Mesenchymal stem cell (in vitro differentiated cells and primary cell): ENCODE measurements around the gene GAS2L3.

ENCODE experiments used
- DNase-seq: peaks from one replicate; pipeline ENCODE4 v3.0.0-alpha.2; 2013
- H2AFZ ChIP-seq: one replicate; pipeline ENCODE4 v1.6.1; 2013; ENCODE audit warnings: low read depth, mild to moderate bottlenecking, control low read depth, inconsistent platforms, low read length, moderate library complexity
- H2AK5ac ChIP-seq: 2 replicates; pipeline ENCODE4 v1.6.1; 2013; ENCODE audit warnings: low read length, moderate library complexity, mild to moderate bottlenecking, inconsistent platforms; ENCODE audit not compliant: severe bottlenecking
- H2BK120ac ChIP-seq: one replicate; pipeline ENCODE4 v1.6.1; 2013; ENCODE audit warnings: low read depth, mild to moderate bottlenecking, inconsistent platforms, low read length, moderate library complexity
- H2BK12ac ChIP-seq, 2 experiments: one replicate each; pipeline ENCODE4 v1.6.1; 2013; ENCODE audit warnings: inconsistent platforms in 2 of 2, low read length in 2 of 2, mild to moderate bottlenecking in 2 of 2, moderate library complexity in 2 of 2, control low read depth in 1 of 2
- H2BK15ac ChIP-seq: one replicate; pipeline ENCODE4 v1.6.1; 2013; ENCODE audit warnings: mild to moderate bottlenecking, low read depth, inconsistent platforms; ENCODE audit not compliant: poor library complexity, severe bottlenecking
- H2BK5ac ChIP-seq: 2 replicates; pipeline ENCODE4 v1.6.1; 2013; ENCODE audit warnings: low read depth, mild to moderate bottlenecking, low read length, control low read depth, inconsistent platforms; ENCODE audit not compliant: poor library complexity, severe bottlenecking
- H3K14ac ChIP-seq, 2 experiments: one replicate each; pipeline ENCODE4 v1.6.1; 2013; ENCODE audit warnings: inconsistent platforms in 2 of 2, low read length in 2 of 2, control low read depth in 1 of 2, mild to moderate bottlenecking in 1 of 2, moderate library complexity in 1 of 2
- H3K18ac ChIP-seq, 2 experiments: one replicate each; pipeline ENCODE4 v1.6.1; 2013; ENCODE audit warnings: inconsistent platforms in 2 of 2, low read length in 2 of 2, control low read depth in 1 of 2, low read depth in 1 of 2, mild to moderate bottlenecking in 1 of 2
- H3K23ac ChIP-seq, 2 experiments: one replicate each; pipeline ENCODE4 v1.6.1; 2013; ENCODE audit warnings: inconsistent platforms in 2 of 2, low read length in 2 of 2, mild to moderate bottlenecking in 2 of 2, moderate library complexity in 2 of 2, control low read depth in 1 of 2
- H3K27ac ChIP-seq: 2 replicates; pipeline ENCODE4 v1.5.1; 2013; ENCODE audit warnings: mild to moderate bottlenecking, moderate library complexity, low read length, control low read depth, inconsistent platforms; ENCODE audit not compliant: poor library complexity, severe bottlenecking
- H3K27me3 ChIP-seq, 2 experiments: 2 replicates each; pipeline versions ENCODE4 v1.6.1 to v1.7.0; 2013; ENCODE audit warnings: low read length in 2 of 2, mild to moderate bottlenecking in 2 of 2, moderate library complexity in 2 of 2, control low read depth in 1 of 2, inconsistent platforms in 1 of 2; ENCODE audit not compliant: control insufficient read depth in 1 of 2, insufficient read depth in 1 of 2
- H3K36me3 ChIP-seq, 2 experiments: 2 replicates each; pipeline versions ENCODE4 v1.6.1 to v1.7.0; 2013; ENCODE audit warnings: low read length in 2 of 2, control low read depth in 1 of 2, inconsistent platforms in 1 of 2, low read depth in 1 of 2, mild to moderate bottlenecking in 1 of 2; ENCODE audit not compliant: insufficient read depth in 2 of 2, control insufficient read depth in 1 of 2
- H3K4ac ChIP-seq, 2 experiments: one replicate each; pipeline ENCODE4 v1.6.1; 2013; ENCODE audit warnings: inconsistent platforms in 2 of 2, low read length in 2 of 2, mild to moderate bottlenecking in 2 of 2, moderate library complexity in 2 of 2, control low read depth in 1 of 2, low read depth in 1 of 2
- H3K4me1 ChIP-seq: 2 replicates; pipeline ENCODE4 v1.6.1; 2013; ENCODE audit warnings: low read depth, low read length, control low read depth; ENCODE audit not compliant: control insufficient read depth, insufficient read depth
- H3K4me2 ChIP-seq: 2 replicates; pipeline ENCODE4 v1.6.1; 2013; ENCODE audit warnings: low read length, mild to moderate bottlenecking, inconsistent platforms; ENCODE audit not compliant: poor library complexity, severe bottlenecking
- H3K4me3 ChIP-seq, 2 experiments: 2 replicates each; pipeline versions ENCODE4 v1.5.1 to v1.7.0; 2013; ENCODE audit warnings: low read length in 2 of 2, mild to moderate bottlenecking in 2 of 2, control low read depth in 1 of 2, low read depth in 1 of 2; ENCODE audit not compliant: insufficient read depth in 1 of 2
- H3K79me1 ChIP-seq: replicated peaks from 2 replicates; pipeline ENCODE4 v1.6.1; 2013; ENCODE audit warnings: mild to moderate bottlenecking, control low read depth, low read length, inconsistent platforms; ENCODE audit not compliant: poor library complexity, severe bottlenecking
- H3K9ac ChIP-seq: 2 replicates; pipeline ENCODE4 v1.7.0; 2013; ENCODE audit warnings: mild to moderate bottlenecking, low read length, moderate library complexity
- H3K9me3 ChIP-seq: 2 replicates; pipeline ENCODE4 v1.7.0; 2013; ENCODE audit warnings: mild to moderate bottlenecking, low read length; ENCODE audit not compliant: control insufficient read depth
- H4K8ac ChIP-seq: one replicate; pipeline ENCODE4 v1.6.1; 2013; ENCODE audit warnings: inconsistent platforms, mild to moderate bottlenecking, low read length, moderate library complexity
- H4K91ac ChIP-seq: one replicate; pipeline ENCODE4 v1.6.1; 2013; ENCODE audit warnings: mild to moderate bottlenecking, low read length, inconsistent platforms
- WGBS: methylation state at CpG from one replicate; pipeline ENCODE4 v1.1.7; 2013; ENCODE audit warnings: mixed read lengths; 5-methylcytosine and 5-hydroxymethylcytosine counted together

The GAS2L3 gene

DNA sequence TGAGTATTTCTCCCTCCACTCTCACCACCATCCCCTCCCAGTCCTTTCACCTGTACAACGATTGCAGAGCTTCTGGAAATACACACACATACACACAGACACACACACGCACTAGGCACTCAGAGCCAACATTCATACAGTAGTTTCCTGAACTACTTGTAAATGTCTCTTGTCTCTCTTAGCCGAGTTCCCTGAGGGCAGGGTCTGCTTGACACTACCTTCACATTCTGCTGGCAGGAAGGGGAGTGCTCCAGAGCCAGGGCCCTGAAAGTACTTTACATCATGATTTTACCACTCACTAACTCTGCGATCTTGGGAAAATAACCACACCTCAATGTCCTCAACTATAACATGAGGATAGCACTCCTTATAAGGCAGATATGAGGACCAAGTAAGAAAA is 82.7 kb downstream of the GAS2L3 start:
- no peak overlapping the region for H4K8ac ChIP-seq
- H3K9ac ChIP-seq: no peak overlapping the region
- H3K79me1 ChIP-seq: no peaks in the 10 kb centered on the region
- no peak overlapping the region for H2BK5ac ChIP-seq
- no peak overlapping the region for H3K14ac ChIP-seq
- H2BK120ac ChIP-seq: no peak overlapping the region
- no peak overlapping the region for H4K91ac ChIP-seq
- no peak overlapping the region for H2AK5ac ChIP-seq
- DNase-seq: no peak
- H3K4ac ChIP-seq: no peak overlapping the region
- H2BK15ac ChIP-seq: no peak overlapping the region
- peaks cover 5% of the 10 kb centered on the region for H3K9me3 ChIP-seq
- no peaks in the 10 kb centered on the region for H3K36me3 ChIP-seq
- H3K18ac ChIP-seq: no peak overlapping the region
- peaks cover 0 to 3% of the 10 kb centered on the region in 2 experiments for H3K27me3 ChIP-seq
- H3K4me2 ChIP-seq: no peak overlapping the region
- WGBS: 77% methylated on average over 4 of the region's 4 CpGs
- H3K27ac ChIP-seq: no peak overlapping the region
- H2AFZ ChIP-seq: no peak overlapping the region
- H3K4me3 ChIP-seq: no peak overlapping the region
- no peaks in the 10 kb centered on the region for H3K4me1 ChIP-seq
- no peak overlapping the region for H3K23ac ChIP-seq
- no peak overlapping the region for H2BK12ac ChIP-seq

DNA sequence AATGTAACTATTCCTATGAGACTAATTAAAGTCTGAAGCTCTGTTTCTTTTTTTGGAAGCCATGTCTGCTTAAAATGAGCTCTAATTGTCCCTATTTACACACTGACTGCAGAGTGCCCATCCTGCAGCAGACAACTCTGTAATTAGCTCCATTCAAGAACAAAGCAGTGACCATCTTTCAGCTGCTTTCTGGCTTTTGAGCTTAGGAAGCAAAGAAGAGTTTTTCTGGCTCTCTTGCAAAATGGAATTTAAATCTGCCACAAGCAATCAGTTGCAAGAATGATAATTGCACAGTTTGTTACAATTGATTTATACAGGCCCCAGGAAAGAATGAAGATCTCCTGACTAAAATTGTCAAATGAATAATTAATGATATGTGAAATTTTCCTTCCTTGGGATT is 83.4 kb downstream of the GAS2L3 start:
- H3K9me3 ChIP-seq: peaks cover 5% of the 10 kb centered on the region
- H3K4ac ChIP-seq: no peak overlapping the region
- no peak overlapping the region for H2BK12ac ChIP-seq
- no peak overlapping the region for H2AFZ ChIP-seq
- H3K18ac ChIP-seq: no peak overlapping the region
- H2BK15ac ChIP-seq: no peak overlapping the region
- H4K91ac ChIP-seq: no peak overlapping the region
- H3K4me3 ChIP-seq: no peak overlapping the region
- H3K14ac ChIP-seq: no peak overlapping the region
- H3K36me3 ChIP-seq: no peaks in the 10 kb centered on the region
- peaks cover 2% of the 10 kb centered on the region for H3K4me1 ChIP-seq
- DNase-seq: no peak
- H4K8ac ChIP-seq: no peak overlapping the region
- no peak overlapping the region for H3K9ac ChIP-seq
- H3K27me3 ChIP-seq: peaks cover 0 to 3% of the 10 kb centered on the region in 2 experiments
- no peak overlapping the region for H2BK5ac ChIP-seq
- H2BK120ac ChIP-seq: no peak overlapping the region
- no peaks in the 10 kb centered on the region for H3K79me1 ChIP-seq
- H2AK5ac ChIP-seq: no peak overlapping the region
- H3K23ac ChIP-seq: no peak overlapping the region
- H3K4me2 ChIP-seq: no peak overlapping the region
- H3K27ac ChIP-seq: no peak overlapping the region

DNA sequence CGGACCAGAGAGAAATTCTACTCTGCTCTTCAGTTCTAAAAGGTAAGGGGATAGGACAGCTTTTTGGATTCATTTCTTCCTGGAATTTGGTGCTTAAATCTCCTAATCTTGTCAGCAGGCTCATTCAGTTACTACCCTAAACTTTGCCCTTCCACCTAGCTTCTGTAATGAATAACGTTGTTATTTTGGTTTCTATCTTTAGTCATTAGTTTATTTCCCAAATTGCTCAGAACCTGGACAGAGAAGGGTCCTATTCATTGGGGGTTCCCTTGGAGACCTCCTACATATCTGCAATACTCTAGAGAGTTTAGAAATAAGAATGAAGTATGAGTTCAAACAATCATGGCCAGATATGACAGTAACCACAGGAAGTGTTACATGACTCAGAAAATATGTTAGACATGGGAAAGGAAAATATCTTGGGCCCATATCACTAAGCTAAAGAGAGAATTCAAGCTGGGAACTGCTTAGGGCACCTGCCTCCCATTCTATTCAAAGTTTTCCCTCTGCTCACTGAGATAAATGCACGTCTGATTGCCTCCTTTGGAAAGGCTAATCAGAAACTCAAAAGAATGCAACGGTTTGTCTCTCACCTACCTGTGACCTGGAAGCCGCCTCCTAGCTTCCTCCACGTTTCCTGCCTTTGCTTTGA is 87.9 kb downstream of the GAS2L3 start:
- DNase-seq: peak; percentile 32
- Histone ChIP-seq H3K27me3 (peaks cover 0 to 3% of the 10 kb centered on the region in 2 experiments), H3K9me3 (peaks cover 5% of the 10 kb centered on the region), H3K23ac (no peak overlapping the region), H3K18ac (no peak overlapping the region), H4K91ac (no peak overlapping the region), H3K27ac (peak overlapping the region; percentile 81), H2AFZ (no peak overlapping the region), H2BK15ac (no peak overlapping the region), H3K36me3 (no peaks in the 10 kb centered on the region), H3K4me3 (no peak overlapping the region), H3K4me2 (no peak overlapping the region), H3K14ac (no peak overlapping the region), H2AK5ac (peak overlapping the region; percentile 66), H2BK120ac (no peak overlapping the region), H3K4me1 (peaks cover 3% of the 10 kb centered on the region), H2BK12ac (no peak overlapping the region), H3K9ac (no peak overlapping the region), H4K8ac (no peak overlapping the region), H2BK5ac (no peak overlapping the region), H3K4ac (no peak overlapping the region), H3K79me1 (no peaks in the 10 kb centered on the region)
- 41% methylated on average over 4 of the region's 6 CpGs for WGBS

DNA sequence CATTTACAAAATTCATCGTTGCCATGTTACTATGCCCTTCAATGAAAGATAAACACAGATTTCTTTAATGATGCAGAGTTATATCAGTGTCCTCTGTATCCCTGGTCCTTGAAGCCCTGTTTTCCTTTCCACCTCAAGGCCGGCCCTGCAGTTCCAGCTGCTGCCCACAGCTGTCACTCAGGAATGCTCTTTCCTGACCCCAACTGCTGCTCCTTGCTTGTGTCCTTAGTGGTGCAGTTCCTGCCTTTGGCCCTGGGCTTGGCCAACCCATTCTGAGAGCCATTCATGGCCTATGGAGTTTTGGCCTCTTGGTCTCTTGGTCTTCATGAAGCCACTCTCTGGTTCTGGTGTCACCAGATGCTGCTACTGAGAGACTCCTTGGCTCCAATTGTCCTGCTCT is 93.1 kb downstream of the GAS2L3 start:
- no peaks in the 10 kb centered on the region for H3K79me1 ChIP-seq
- H3K14ac ChIP-seq: no peak overlapping the region
- no peak overlapping the region for H2BK120ac ChIP-seq
- H2AK5ac ChIP-seq: no peak overlapping the region
- H3K9ac ChIP-seq: no peak overlapping the region
- H3K9me3 ChIP-seq: no peaks in the 10 kb centered on the region
- no peak overlapping the region for H2BK5ac ChIP-seq
- DNase-seq: no peak
- H3K4me3 ChIP-seq: no peak overlapping the region
- H2BK15ac ChIP-seq: no peak overlapping the region
- no peak overlapping the region for H3K27ac ChIP-seq
- H3K4ac ChIP-seq: no peak overlapping the region
- H3K27me3 ChIP-seq: peaks cover 7 to 14% of the 10 kb centered on the region in 2 experiments
- H3K4me1 ChIP-seq: peaks cover 7% of the 10 kb centered on the region
- H2BK12ac ChIP-seq: no peak overlapping the region
- 80% methylated on average over 2 of the region's 2 CpGs for WGBS
- H3K36me3 ChIP-seq: no peaks in the 10 kb centered on the region
- H2AFZ ChIP-seq: no peak overlapping the region
- no peak overlapping the region for H3K18ac ChIP-seq
- no peak overlapping the region for H3K23ac ChIP-seq
- no peak overlapping the region for H4K91ac ChIP-seq
- H4K8ac ChIP-seq: no peak overlapping the region
- H3K4me2 ChIP-seq: no peak overlapping the region
